HepG2 (cell line): ENCODE results near the gene NCAPD2. TPM values are rescaled to one million over a fixed set of nuclear protein-coding genes. Genes with fewer than 3 reads are reported as not detected.

Experiments
- ATF6 ChIP-seq: sonication (generic); formaldehyde crosslinking; conservative IDR thresholded peaks from 2 replicates; pipeline ENCODE4 v1.4.0; 2020; ENCODE audit warnings: missing genetic modification reagents
- CBX5 ChIP-seq: sonication (generic); formaldehyde crosslinking; IDR thresholded peaks from 2 replicates; pipeline ENCODE4 v1.4.0; 2020; ENCODE audit warnings: missing genetic modification reagents, borderline replicate concordance
- CEBPZ ChIP-seq: IDR thresholded peaks from 2 replicates; pipeline ENCODE4 v1.6.1; 2012; ENCODE audit warnings: low read length, improper control_type of control experiment
- GLMP ChIP-seq: sonication (generic); formaldehyde crosslinking; IDR thresholded peaks from 2 replicates; pipeline ENCODE4 v1.9.0; 2021; ENCODE audit warnings: missing genetic modification reagents, mild to moderate bottlenecking, borderline replicate concordance
- HES4 ChIP-seq: sonication (generic); formaldehyde crosslinking; IDR thresholded peaks from 2 replicates; pipeline ENCODE4 v1.9.0; 2021; ENCODE audit warnings: mild to moderate bottlenecking, missing genetic modification reagents, borderline replicate concordance
- HHEX ChIP-seq: IDR thresholded peaks from 2 replicates; pipeline ENCODE4 v1.6.1; 2016; ENCODE audit warnings: control low read depth
- HNF4A ChIP-seq: sonication (generic); formaldehyde crosslinking; IDR thresholded peaks from 2 replicates; pipeline ENCODE4 v1.4.0; 2020; ENCODE audit warnings: missing genetic modification reagents
- HOXD1 ChIP-seq: sonication (generic); formaldehyde crosslinking; IDR thresholded peaks from 2 replicates; pipeline ENCODE4 v1.5.0; 2020; ENCODE audit warnings: missing genetic modification reagents
- KAT2B ChIP-seq: fragments of 150-350 bp; IDR thresholded peaks from 2 replicates; pipeline ENCODE4 v1.6.1; 2014; ENCODE audit warnings: low read depth, low read length, borderline replicate concordance
- NFE2L2 ChIP-seq: fragments of 150-350 bp; IDR thresholded peaks from 2 replicates; pipeline ENCODE4 v1.6.1; 2014; ENCODE audit warnings: low read length
- STAT5B ChIP-seq: sonication (generic); formaldehyde crosslinking; IDR thresholded peaks from 2 replicates; pipeline ENCODE4 v1.4.0; 2020; ENCODE audit warnings: missing genetic modification reagents
- TAF15 ChIP-seq: fragments of 200-400 bp; formaldehyde crosslinking; IDR thresholded peaks from one replicate; pipeline ENCODE4 v1.6.1; 2018; ENCODE audit warnings: mild to moderate bottlenecking, low read depth, low read length; ENCODE audit not compliant: poor library complexity, severe bottlenecking
- ZGPAT ChIP-seq: IDR thresholded peaks from 2 replicates; pipeline ENCODE4 v1.6.1; 2016; ENCODE audit warnings: mild to moderate bottlenecking
- ZNF512B ChIP-seq: sonication (generic); formaldehyde crosslinking; IDR thresholded peaks from 2 replicates; pipeline ENCODE4 v1.5.1; 2020; ENCODE audit warnings: missing genetic modification reagents, mild to moderate bottlenecking, borderline replicate concordance
- ZNF629 ChIP-seq: sonication (generic); formaldehyde crosslinking; conservative IDR thresholded peaks from 2 replicates; pipeline ENCODE4 v1.5.0; 2020; ENCODE audit warnings: missing genetic modification reagents
- ZNF660 ChIP-seq: sonication (generic); formaldehyde crosslinking; IDR thresholded peaks from 2 replicates; pipeline ENCODE4 v1.5.1; 2020; ENCODE audit warnings: mild to moderate bottlenecking, low read depth, missing genetic modification reagents, borderline replicate concordance
- polyA plus RNA-seq, 8 experiments: library from polyadenylated mRNA; depleted of rRNA in 3 of 8; stranded (reverse) in 7 of 8; unstranded in 1 of 8; fragments of >200 nt; fragmentation: Illumina TruSeq in 4 of 8; extraction: Trizol in 4 of 8; gene quantifications; 2 replicates each; pipeline versions ENCODE4 v1.2.1 to v1.2.3, GENCODE V29; 2011 to 2016; ENCODE audit warnings: low read depth in 4 of 8, missing spikeins in 1 of 8, mixed read lengths in 1 of 8; ENCODE audit not compliant: insufficient read depth in 1 of 8
- total RNA-seq, 5 experiments: library from RNA; depleted of rRNA; stranded (reverse); fragments of >200 nt; fragmentation: Illumina TruSeq; extraction: Trizol; gene quantifications; 2 replicates each; pipeline ENCODE4 v1.2.3, GENCODE V29; 2016; ENCODE audit warnings: low read depth in 1 of 5

Gene NCAPD2
- total and polyA plus RNA-seq, 2 of the 13 experiments (the other 11 are each of a cell fraction or from before 2014, with no cell fraction given): 51.1 to 65.6 TPM

GRCh38 chr12:6533923-6534694, 40.2 kb downstream of the NCAPD2 start, which contains the start of gene GAPDH (continued):
- TF ChIP-seq HES4 (CRISPR knock-in tag) (0 out of 2 replicates have a peak, but pooled peaks have one; percentile 57), TAF15 (peak; percentile 97), ATF6 (0 out of 2 replicates have a peak, but pooled peaks have one; percentile 86), CEBPZ (no peak), STAT5B (CRISPR knock-in tag) (peak; percentile 70; the same call in 1 of the 2 replicates), GLMP (no peak), NFE2L2 (no peak), KAT2B (no peak), ZNF512B (no peak), CBX5 (CRISPR knock-in tag) (peak; percentile 76), ZNF629 (CRISPR knock-in tag) (no peak), HOXD1 (peak; percentile 91), HNF4A (peak; percentile 44), HHEX (CRISPR knock-in tag) (no peak), ZNF660 (CRISPR knock-in tag) (no peak), ZGPAT (CRISPR knock-in tag) (peak; percentile 82)
